ENCODE data around the gene FGFR4. TPM values are rescaled to one million over a fixed set of nuclear protein-coding genes. Genes with fewer than 3 reads are reported as not detected.

The FGFR4 gene
- total RNA-seq, 1 experiment from 2014 or later, result 20.9 TPM

- in situ Hi-C loops (cut with HindIII; ENCODE audit: low sequenced_read_pairs), result no loop called here
- no peak for DNase-seq (ENCODE audit: low spot score)
Observed at GRCh38 chr5:177098120-177098469, 11.4 kb downstream of the FGFR4 start.

- DNase-seq (ENCODE audit: low spot score), result no peak
Observed at GRCh38 chr5:177098470-177099141, 11.9 kb downstream of the FGFR4 start.

GRCh38 chr5:177099422-177100093, 12.8 kb downstream of the FGFR4 start:
- DNase-seq (ENCODE audit: low spot score), result no peak
- in situ Hi-C loops (cut with HindIII; ENCODE audit: low sequenced_read_pairs), result no loop called here

More at GRCh38 chr5:177098470-177099141, 11.9 kb downstream of the FGFR4 start:
- in situ Hi-C loops (cut with HindIII; ENCODE audit: low sequenced_read_pairs), result no loop called here

GRCh38 chr5:177100714-177101121, 14.0 kb downstream of the FGFR4 start:
- no peak for DNase-seq (ENCODE audit: low spot score)
- in situ Hi-C loops (cut with HindIII; ENCODE audit: low sequenced_read_pairs), result no loop called here

GRCh38 chr5:177103523-177104253, 17.0 kb downstream of the FGFR4 start:
- no peak for DNase-seq (ENCODE audit: low spot score)
- in situ Hi-C loops (cut with HindIII; ENCODE audit: low sequenced_read_pairs), result no loop called here

- DNase-seq (ENCODE audit: low spot score), result no peak
- in situ Hi-C loops (cut with HindIII; ENCODE audit: low sequenced_read_pairs), result no loop called here
Observed at GRCh38 chr5:177105691-177106476, 19.2 kb downstream of the FGFR4 start.

- in situ Hi-C loops (cut with HindIII; ENCODE audit: low sequenced_read_pairs), result no loop called here
- DNase-seq (ENCODE audit: low spot score), result no peak
Observed at GRCh38 chr5:177107159-177107558, 20.4 kb downstream of the FGFR4 start.

- DNase-seq (ENCODE audit: low spot score), result no peak
- in situ Hi-C loops (cut with HindIII; ENCODE audit: low sequenced_read_pairs), result no loop called here
Observed at GRCh38 chr5:177109810-177110209, 23.1 kb downstream of the FGFR4 start.

GRCh38 chr5:177111720-177112394, 25.1 kb downstream of the FGFR4 start:
- in situ Hi-C loops (cut with HindIII; ENCODE audit: low sequenced_read_pairs), result no loop called here

GRCh38 chr5:177112589-177113220, 26.0 kb downstream of the FGFR4 start:
- in situ Hi-C loops (cut with HindIII; ENCODE audit: low sequenced_read_pairs), result no loop called here

More at GRCh38 chr5:177111720-177112394, 25.1 kb downstream of the FGFR4 start:
- peak; percentile 60 for DNase-seq (ENCODE audit: low spot score)

GRCh38 chr5:177113566-177114424, 27.1 kb downstream of the FGFR4 start:
- in situ Hi-C loops (cut with HindIII; ENCODE audit: low sequenced_read_pairs), result no loop called here
- peak; percentile 87 for DNase-seq (ENCODE audit: low spot score)

More at GRCh38 chr5:177112589-177113220, 26.0 kb downstream of the FGFR4 start:
- DNase-seq (ENCODE audit: low spot score), result no peak

- in situ Hi-C loops (cut with HindIII; ENCODE audit: low sequenced_read_pairs), result no loop called here
- peak; percentile 84 for DNase-seq (ENCODE audit: low spot score)
Observed at GRCh38 chr5:177116631-177117373, 30.1 kb downstream of the FGFR4 start.

GRCh38 chr5:177117441-177118045, 30.8 kb downstream of the FGFR4 start:
- no peak for DNase-seq (ENCODE audit: low spot score)
- in situ Hi-C loops (cut with HindIII; ENCODE audit: low sequenced_read_pairs), result no loop called here

- DNase-seq (ENCODE audit: low spot score), result no peak
- in situ Hi-C loops (cut with HindIII; ENCODE audit: low sequenced_read_pairs), result no loop called here
Observed at GRCh38 chr5:177122566-177122965, 35.9 kb downstream of the FGFR4 start.

- in situ Hi-C loops (cut with HindIII; ENCODE audit: low sequenced_read_pairs), result no loop called here
- DNase-seq (ENCODE audit: low spot score), result no peak
Observed at GRCh38 chr5:177123789-177124485, 37.2 kb downstream of the FGFR4 start.

GRCh38 chr5:177124486-177124991, 37.8 kb downstream of the FGFR4 start:
- DNase-seq (ENCODE audit: low spot score), result no peak
- in situ Hi-C loops (cut with HindIII; ENCODE audit: low sequenced_read_pairs), result no loop called here

Measured in G401 (cell line).